Activated CD8-positive, alpha-beta memory T cell treated with anti-CD3 and anti-CD28 coated beads, Interleukin-2, amount 50 U/mL, for 48 hours (primary cell): Measurements from ENCODE around the gene PPP1R11.
A peak's percentile ranks its signal among the peaks of the same experiment; 100 is the strongest.
"Not testable (repeated sequence)": the region's sequence is repeated elsewhere in the genome, so short reads cannot be mapped to it uniquely, and the experiment has no call there.

Experiments used
- DNase-seq: peaks from one replicate; pipeline ENCODE4 v3.0.0-alpha.2; 2020

Gene PPP1R11

DNA sequence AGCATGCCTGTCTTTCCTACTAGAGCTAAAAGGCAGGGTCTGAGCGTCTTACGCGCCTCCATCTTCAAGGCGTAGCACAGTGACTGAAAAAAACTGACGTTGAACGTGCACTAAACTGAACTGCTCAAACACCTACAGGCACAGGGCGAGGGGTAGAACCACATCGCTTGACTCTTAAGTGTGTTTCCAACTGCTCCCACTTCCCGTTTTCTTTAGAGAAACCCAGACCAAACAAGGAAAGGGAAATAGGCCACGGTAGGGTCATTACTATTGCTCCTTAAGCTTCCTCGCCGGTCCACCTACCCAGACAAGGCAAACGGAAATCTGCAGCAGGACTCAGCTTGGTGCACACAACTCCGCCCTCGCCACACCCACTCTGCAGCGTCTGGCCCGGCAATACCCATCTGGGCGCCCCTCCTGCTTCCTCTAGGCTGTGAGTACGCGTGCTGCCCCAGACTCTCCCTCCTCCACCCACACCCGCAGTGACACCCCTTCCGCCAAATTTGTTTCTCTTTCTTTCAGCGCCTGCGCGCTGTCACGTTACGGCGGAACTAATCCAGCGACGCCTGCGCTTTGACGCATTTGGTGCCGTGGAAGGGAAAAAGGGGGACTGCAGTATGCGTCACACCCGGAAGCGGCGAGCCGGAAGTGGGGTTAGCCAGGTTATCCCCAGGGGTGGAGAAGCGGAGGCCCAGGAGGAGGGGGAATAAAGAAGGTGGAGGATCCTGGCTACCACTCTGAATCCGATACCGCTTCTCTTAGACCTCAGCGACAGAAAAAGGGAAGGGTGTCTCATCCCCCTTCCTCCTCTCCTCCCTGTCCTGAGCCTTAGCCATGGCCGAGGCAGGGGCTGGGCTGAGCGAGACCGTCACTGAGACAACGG is at the start of gene PPP1R11:
PPP1R11 (plus strand) TSS at position 622 of the 883 bp plus-strand sequence; CDS start at position 835, 213 bp downstream.
- DNase-seq = peak; percentile 97

DNA sequence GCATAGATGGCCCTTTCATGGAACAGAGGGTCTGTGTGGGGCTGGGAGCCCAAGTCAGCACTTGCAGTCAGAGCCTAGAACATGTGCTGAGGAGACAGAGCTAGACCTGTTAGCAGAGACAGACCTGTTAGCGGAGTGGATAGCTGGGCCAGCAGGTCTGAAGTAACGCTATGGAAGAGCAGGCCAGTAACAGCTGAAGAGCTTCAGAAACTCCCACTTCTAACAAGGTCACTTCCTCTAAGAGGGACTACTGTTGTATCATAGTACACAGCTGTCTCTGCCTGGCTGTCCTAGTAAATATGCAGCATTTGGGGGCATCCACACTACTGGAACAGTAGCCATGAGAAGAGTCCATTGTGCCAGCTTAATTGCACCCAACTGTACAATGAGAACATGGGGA is 47.2 kb upstream of the PPP1R11 start:
- no peak for DNase-seq

DNA sequence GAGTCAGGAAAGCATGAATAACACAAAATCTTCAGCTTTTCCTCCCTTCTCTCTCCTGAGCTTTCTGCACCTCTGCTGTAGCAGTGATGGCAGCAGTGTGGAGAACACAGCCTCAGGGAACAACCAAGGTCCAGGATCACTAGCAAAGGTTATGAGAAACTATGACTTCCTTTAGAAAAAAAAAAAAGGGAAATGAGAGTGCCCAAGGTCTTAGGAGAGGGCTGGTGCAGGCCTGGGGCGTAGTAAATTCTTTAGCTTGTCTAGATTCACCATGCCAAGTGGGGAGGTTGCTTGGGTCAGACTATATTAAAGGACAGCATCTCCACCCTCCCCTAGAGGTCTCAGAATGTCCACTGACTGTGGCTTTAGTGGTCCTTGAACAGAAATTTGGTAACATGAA is 46.4 kb upstream of the PPP1R11 start:
- no peak for DNase-seq

- no peak for DNase-seq
Observed at GRCh38 chr6:30022189-30022588, 44.8 kb upstream of the PPP1R11 start.

DNA sequence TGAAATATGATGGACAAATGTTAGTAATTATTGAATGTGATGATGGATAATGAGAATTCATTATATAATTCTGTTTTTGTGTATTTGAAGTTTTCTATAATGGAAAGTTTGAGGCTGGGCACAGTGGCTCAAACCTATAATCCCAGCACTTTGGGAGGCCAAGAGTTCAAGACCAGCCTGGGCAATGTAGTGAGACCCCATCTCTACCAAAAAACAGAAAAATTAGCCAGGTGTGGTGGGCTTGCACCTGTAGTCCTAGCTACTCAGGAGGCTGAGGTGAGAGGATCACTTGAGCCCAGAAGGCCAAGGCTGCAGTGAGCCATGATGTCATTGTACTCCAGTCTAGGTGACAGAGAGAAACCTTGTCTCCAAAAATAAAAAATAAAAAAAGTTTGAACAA is 44.3 kb upstream of the PPP1R11 start:
- DNase-seq = not testable (repeated sequence)

GRCh38 chr6:30025186-30025585 is 41.8 kb upstream of the PPP1R11 start:
- DNase-seq = no peak

DNA sequence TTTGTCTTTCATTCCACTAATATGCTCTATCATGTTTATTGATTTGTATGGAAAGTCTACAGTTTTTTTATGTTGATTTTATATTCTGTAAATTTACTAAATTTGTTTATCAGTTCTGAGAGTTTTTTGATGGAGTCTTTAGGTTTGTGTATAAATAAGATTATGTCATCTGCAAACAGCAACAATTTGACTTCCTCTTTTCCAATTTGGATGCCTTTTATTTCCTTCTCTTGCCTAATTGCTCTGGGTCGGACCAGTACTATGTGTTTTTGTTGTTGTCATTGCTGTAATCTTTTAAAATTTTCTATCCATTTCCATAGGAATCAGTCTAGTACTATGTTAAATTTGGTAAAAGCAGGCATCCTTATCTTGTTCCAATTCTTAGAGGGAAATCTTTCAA is 37.4 kb upstream of the PPP1R11 start:
- no peak for DNase-seq

DNA sequence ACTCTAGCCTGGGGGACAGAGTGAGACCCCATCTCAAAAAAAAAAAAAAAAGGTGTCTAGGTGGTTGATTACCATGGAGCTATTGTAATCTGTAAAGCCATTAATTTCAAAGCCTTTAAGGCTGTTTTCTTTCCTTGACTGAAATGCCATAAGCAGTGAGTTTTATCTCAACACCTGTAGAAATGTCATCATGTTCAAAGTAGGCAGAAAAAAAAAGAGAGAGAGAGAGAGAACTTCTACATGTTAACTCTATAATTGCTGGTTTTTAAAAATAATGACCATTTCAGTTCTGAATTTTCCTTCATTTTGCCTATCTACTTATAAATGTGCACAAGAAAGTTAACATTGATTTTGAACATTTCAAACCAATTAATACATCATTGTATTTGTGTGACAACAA is 35.6 kb upstream of the PPP1R11 start:
- DNase-seq = no peak

GRCh38 chr6:30033440-30033839 is 33.6 kb upstream of the PPP1R11 start:
- not testable (repeated sequence) for DNase-seq

- no peak for DNase-seq
Observed at GRCh38 chr6:30035784-30036183, 31.2 kb upstream of the PPP1R11 start.

GRCh38 chr6:30037182-30037788 is 29.7 kb upstream of the PPP1R11 start:
- DNase-seq = no peak

GRCh38 chr6:30041221-30041620 is 25.8 kb upstream of the PPP1R11 start:
- DNase-seq = no peak

- DNase-seq = no peak
Observed at GRCh38 chr6:30041821-30042220, 25.2 kb upstream of the PPP1R11 start.

GRCh38 chr6:30042476-30042875 is 24.5 kb upstream of the PPP1R11 start:
- DNase-seq = no peak

DNA sequence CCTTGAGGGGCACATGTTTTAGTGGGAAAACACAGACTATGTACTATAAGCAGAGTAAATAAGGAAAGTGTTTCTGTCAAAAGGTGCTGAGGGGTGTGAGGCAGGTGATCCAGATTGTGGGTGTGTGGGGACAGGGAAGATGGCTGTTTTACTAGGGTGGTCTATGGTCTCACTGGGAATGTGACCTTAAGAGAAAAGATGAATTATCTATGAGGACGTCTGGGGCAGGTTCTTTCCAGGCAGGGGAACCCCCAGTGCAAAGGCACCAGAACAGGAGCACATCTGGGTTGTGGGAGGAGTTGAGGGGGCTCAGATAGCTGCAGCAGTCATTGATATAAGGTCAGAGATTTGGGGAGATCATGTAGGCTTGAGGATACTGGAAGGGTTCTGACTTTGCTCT is 24.1 kb upstream of the PPP1R11 start:
- no peak for DNase-seq

GRCh38 chr6:30043744-30044143 is 23.3 kb upstream of the PPP1R11 start:
- DNase-seq = no peak

GRCh38 chr6:30044630-30045029 is 22.4 kb upstream of the PPP1R11 start:
- no peak for DNase-seq

- no peak for DNase-seq
Observed at GRCh38 chr6:30047220-30047619, 19.8 kb upstream of the PPP1R11 start.

DNA sequence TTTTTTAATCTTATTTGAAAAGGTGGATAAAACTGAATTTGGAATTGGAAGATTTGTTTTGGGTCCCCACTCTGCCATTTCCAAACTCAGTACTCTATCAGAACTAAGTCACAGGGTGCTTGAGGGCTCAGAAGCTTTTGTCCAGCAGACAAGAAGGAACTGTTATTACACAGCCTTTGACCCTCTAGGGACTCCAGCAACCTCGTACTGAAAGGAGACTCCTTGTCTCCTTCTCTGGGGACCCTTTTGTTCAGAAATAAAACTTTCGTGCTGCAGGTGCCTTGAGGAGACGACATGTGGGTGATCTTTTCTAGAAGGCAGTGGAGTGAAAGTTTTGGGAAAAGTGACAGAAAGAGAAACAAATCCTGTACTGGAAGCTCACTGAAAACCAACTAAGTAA is 13.3 kb upstream of the PPP1R11 start:
- no peak for DNase-seq

GRCh38 chr6:30055513-30055912 is 11.5 kb upstream of the PPP1R11 start:
- DNase-seq = no peak

GRCh38 chr6:30060606-30061091 is 6.3 kb upstream of the PPP1R11 start:
- peak; percentile 66 for DNase-seq

DNA sequence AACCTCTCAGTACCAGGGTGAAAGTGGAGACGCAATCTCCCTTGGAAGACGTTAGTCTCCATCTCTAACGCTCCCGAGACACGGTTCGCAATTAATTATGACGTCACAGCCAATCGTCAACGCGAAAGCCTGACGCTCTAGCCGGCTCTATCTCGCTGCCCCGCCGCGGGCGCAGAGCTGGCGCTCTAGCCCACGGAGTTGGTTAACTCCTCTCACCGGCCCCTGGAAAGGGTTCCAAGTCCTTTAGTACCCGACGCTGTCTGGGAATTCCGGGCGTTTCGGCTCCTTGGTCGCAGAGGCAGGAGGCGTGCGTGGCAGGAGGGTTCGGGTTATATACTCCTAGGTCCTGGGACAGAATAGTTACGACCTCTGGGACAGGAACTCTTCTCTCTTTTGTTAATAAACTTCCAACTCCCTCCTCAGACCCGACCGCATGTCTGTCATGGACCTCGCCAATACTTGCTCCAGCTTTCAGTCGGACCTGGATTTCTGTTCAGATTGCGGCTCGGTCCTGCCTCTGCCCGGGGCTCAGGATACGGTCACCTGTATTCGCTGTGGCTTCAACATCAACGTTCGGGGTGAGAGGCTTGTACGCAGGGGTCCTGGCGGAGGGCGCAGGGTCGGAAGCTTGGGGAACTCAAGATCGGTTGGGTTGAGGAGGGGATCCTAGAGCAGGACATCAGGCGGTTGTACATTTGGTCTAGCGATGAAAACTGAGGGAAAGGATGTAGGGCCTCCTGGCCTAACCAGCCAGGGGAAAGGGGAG is 5.7 kb upstream of the PPP1R11 start, which contains the start of gene POLR1H:
POLR1H (plus strand) TSS at position 174 of the 766 bp plus-strand sequence; CDS start at position 434, 260 bp downstream.
- peak; percentile 89 for DNase-seq

DNA sequence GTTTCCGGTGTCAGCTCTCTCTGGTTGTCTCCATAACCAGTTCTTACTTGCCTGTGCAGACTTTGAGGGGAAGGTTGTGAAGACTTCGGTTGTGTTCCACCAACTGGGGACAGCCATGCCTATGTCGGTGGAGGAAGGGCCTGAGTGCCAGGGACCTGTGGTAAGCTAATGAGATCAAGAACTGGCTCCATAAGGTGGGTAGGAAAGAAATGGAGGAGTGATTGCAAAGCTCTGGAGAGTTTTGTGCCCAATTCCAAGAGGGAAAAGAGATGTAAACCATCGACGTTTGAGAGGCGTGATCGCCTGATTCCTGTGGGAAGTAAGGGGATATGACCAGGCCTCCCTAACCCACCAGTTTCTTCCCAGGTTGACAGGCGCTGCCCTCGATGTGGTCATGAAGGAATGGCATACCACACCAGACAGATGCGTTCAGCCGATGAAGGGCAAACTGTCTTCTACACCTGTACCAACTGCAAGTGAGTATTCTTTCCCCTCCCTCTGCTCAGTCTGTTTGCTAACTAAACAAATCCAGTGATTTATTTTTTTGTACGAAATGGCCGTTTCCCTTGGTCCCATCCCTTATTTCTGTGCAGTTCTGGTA is 5.0 kb upstream of the PPP1R11 start:
- DNase-seq = no peak
